ENCODE data around the gene SEZ6. TPM values are rescaled to one million over a fixed set of nuclear protein-coding genes. Genes with fewer than 3 reads are reported as not detected.

The SEZ6 gene
- total and polyA plus RNA-seq, 10 of the 15 experiments (the other 5 are each of a cell fraction or from before 2014, with no cell fraction given): 0.05 to 0.87 (median 0.17) TPM; not detected in 4

DNA sequence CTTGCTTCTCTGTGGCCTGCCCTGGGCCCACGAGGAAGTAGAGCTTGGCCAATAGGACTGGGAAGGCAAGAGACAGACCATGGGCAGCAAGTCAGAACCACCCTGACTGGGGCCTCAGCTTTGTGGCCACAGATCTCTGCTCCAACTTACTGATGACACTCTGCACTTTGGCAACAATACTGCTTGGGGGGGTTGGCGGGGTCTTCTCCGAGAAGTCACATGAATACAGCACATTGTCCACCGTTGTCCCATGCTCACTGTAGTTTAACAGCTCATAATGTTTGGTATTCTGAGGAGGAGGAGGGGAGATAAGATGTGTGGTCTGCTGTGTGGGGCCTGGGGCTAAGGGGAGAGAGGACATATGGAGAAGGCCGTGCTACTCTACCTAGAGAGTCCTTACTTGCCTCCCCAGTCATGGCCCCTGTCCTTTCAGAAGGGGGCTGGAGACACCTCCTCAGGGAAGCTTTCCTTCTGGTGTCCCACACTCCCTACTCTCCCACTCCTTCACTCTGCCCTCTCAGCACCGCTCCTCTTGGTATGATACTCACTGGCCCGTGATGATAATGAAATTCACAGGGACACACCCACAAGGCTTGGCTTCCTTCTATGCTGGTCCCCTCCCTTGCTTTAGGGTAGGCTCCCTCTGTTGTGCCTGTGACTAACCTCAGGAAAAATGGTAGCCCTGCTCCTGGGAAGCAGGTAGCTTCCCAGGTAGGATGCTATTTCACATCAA, 99.0 kb downstream of the SEZ6 start:
- H3K9ac ChIP-seq (ENCODE audit: control insufficient read depth, insufficient read depth, low read length): no peak overlapping the region
- no TSS peak for BruUV-seq (replicated peaks)

GRCh38 chr17:28906276-28906675, 99.6 kb downstream of the SEZ6 start:
- Histone ChIP-seq H3K9me3 (replicated peaks; ENCODE audit: control insufficient read depth, insufficient read depth, low read length) (no peaks in the 10 kb centered on the region), H3K79me2 (ENCODE audit: control insufficient read depth, insufficient read depth, low read length) (peaks cover 3% of the 10 kb centered on the region), H3K4me3 (no peak overlapping the region), H2AFZ (ENCODE audit: control insufficient read depth, low read depth, low read length) (no peak overlapping the region), H3K27ac (ENCODE audit: control insufficient read depth, insufficient read depth) (no peak overlapping the region), H4K20me1 (ENCODE audit: control insufficient read depth, insufficient read depth) (no peaks in the 10 kb centered on the region), H3K9ac (ENCODE audit: control insufficient read depth, insufficient read depth, low read length) (no peak overlapping the region), H3K4me1 (ENCODE audit: control insufficient read depth, insufficient read depth, low read length) (peaks cover 4% of the 10 kb centered on the region), H3K4me2 (ENCODE audit: control insufficient read depth, insufficient read depth) (no peak overlapping the region), H3K36me3 (ENCODE audit: control insufficient read depth in 2 of 2, insufficient read depth in 2 of 2, low read length in 1 of 2) (peaks cover 24 to 32% of the 10 kb centered on the region in 2 experiments), H3K27me3 (replicated peaks in 1 of 2; ENCODE audit: control insufficient read depth in 2 of 2, insufficient read depth in 2 of 2, low read length in 1 of 2) (no peaks in the 10 kb centered on the region)
- in situ Hi-C loops (cut with MboI): no loop called here
- FAIRE-seq (no peak), ATAC-seq (no peak), DNase-seq (ENCODE audit: low read depth, low spot score) (no peak)
- RAD21 ChIA-PET (ENCODE audit: unreplicated experiment): no interaction called here
- POLR2A ChIA-PET: no interaction called here
- intact Hi-C loops (cut with micrococcal nuclease; ENCODE audit: unreplicated experiment): no loop called here
- SMC1A ChIA-PET (ENCODE audit: uncharacterized antibody, unreplicated experiment): interaction anchor here (0.9 to 1.1 kb wide), 2 partner anchors 35 to 143 kb away, joined by 3 read pairs; no protein-coding TSS in a partner anchor
- CTCF ChIA-PET: interaction anchor here (8.0 to 17.3 kb wide), 2 partner anchors 57 to 143 kb away, joined by 57 to 175 read pairs; no protein-coding TSS in a partner anchor
- WGBS (ENCODE audit: insufficient coverage, insufficient replicate concordance, low lambda C conversion rate, missing lambda C conversion rate): 92% methylated on average over 9 of the region's 9 CpGs
- BruUV-seq (replicated peaks): no TSS peak
- TF ChIP-seq IRF3 (IDR thresholded peaks at IDR 0.05): no peak
- TF ChIP-seq POLR2A (IDR thresholded peaks at IDR 0.05; ENCODE audit: low read depth, low read length): 0 out of 2 replicates have a peak, but pooled peaks have one; percentile 35
- no peak for TF ChIP-seq ETV6 (conservative IDR thresholded peaks at IDR 0.05 in 1 of 2, IDR thresholded peaks at IDR 0.05 in 1 of 2; ENCODE audit: borderline replicate concordance in 1 of 2, low read depth in 1 of 2)

More for the DNA sequence above, 99.0 kb downstream of the SEZ6 start:
- no peak overlapping the region for H2AFZ ChIP-seq (ENCODE audit: control insufficient read depth, low read depth, low read length)
- intact Hi-C loops (cut with micrococcal nuclease; ENCODE audit: unreplicated experiment): no loop called here
- POLR2A ChIA-PET: interaction anchor here (0.6 to 1.8 kb wide), 4 partner anchors 9 to 216 kb away, joined by 3 to 6 read pairs (median 4); partner anchors contain the start of genes FAM222B and FLOT2
- H3K36me3 ChIP-seq (ENCODE audit: control insufficient read depth in 2 of 2, insufficient read depth in 2 of 2, low read length in 1 of 2): peaks cover 28 to 38% of the 10 kb centered on the region in 2 experiments
- no peak overlapping the region for H3K4me3 ChIP-seq
- peaks cover 2% of the 10 kb centered on the region; the same call in 1 of the 2 replicates for H3K79me2 ChIP-seq (ENCODE audit: control insufficient read depth, insufficient read depth, low read length)
- CTCF ChIA-PET: interaction anchor here (1.5 to 17.3 kb wide), 4 partner anchors 11 to 157 kb away, joined by 6 to 175 read pairs (median 32); no protein-coding TSS in a partner anchor
- RAD21 ChIA-PET (ENCODE audit: unreplicated experiment): interaction anchor here (1.1 to 1.2 kb wide), 2 partner anchors 58 to 143 kb away, joined by 4 to 6 read pairs; no protein-coding TSS in a partner anchor
- 0 out of 2 replicates have a peak, but pooled peaks cover 2% of the 10 kb centered on the region for H3K4me1 ChIP-seq (ENCODE audit: control insufficient read depth, insufficient read depth, low read length)
- no peak overlapping the region for H3K27ac ChIP-seq (ENCODE audit: control insufficient read depth, insufficient read depth)
- DNase-seq (ENCODE audit: low read depth, low spot score) (no peak), ATAC-seq (no peak), FAIRE-seq (no peak)
- in situ Hi-C loops (cut with MboI): no loop called here
- H4K20me1 ChIP-seq (ENCODE audit: control insufficient read depth, insufficient read depth): no peaks in the 10 kb centered on the region
- H3K4me2 ChIP-seq (ENCODE audit: control insufficient read depth, insufficient read depth): no peak overlapping the region
- H3K9me3 ChIP-seq (replicated peaks; ENCODE audit: control insufficient read depth, insufficient read depth, low read length): no peaks in the 10 kb centered on the region
- whole genome bisulfite sequencing (ENCODE audit: insufficient coverage, insufficient replicate concordance, low lambda C conversion rate, missing lambda C conversion rate): 93% methylated on average over 7 of the region's 7 CpGs
- SMC1A ChIA-PET (ENCODE audit: uncharacterized antibody, unreplicated experiment): interaction anchor here (0.6 to 3.2 kb wide), 6 partner anchors 9 to 281 kb away, joined by 3 to 22 read pairs (median 4); partner anchors contain the start of genes FAM222B and FLOT2
- no peaks in the 10 kb centered on the region for H3K27me3 ChIP-seq (replicated peaks in 1 of 2; ENCODE audit: control insufficient read depth in 2 of 2, insufficient read depth in 2 of 2, low read length in 1 of 2)
- no peak for TF ChIP-seq NR2C1 (IDR thresholded peaks at IDR 0.05)
- 0 out of 2 replicates have a peak, but pooled peaks have one; percentile 7 for TF ChIP-seq POLR2AphosphoS5 (IDR thresholded peaks at IDR 0.05; ENCODE audit: low read length)

Data from GM12878 (cell line).